Testis (tissue), 3 donors: Measurements from ENCODE around the gene TM9SF2. TPM values are rescaled to one million over a fixed set of nuclear protein-coding genes. Genes with fewer than 3 reads are reported as not detected.
A peak's percentile ranks its signal among the peaks of the same experiment; 100 is the strongest.

ENCODE experiments used
- DNase-seq: peaks from one replicate; pipeline ENCODE4 v3.0.0-alpha.2; 2019
- H3K27ac ChIP-seq, 2 donors: fragments of 200-600 bp; sonication (generic); one replicate each; pipeline ENCODE4 v1.5.1; 2019
- H3K27me3 ChIP-seq: fragments of 200-600 bp; sonication (generic); one replicate; pipeline ENCODE4 v1.5.1; 2019
- H3K36me3 ChIP-seq: fragments of 200-600 bp; sonication (generic); one replicate; pipeline ENCODE4 v1.5.1; 2017; ENCODE audit warnings: low read depth; ENCODE audit errors: missing control alignments
- H3K4me1 ChIP-seq: fragments of 200-600 bp; sonication (generic); one replicate; pipeline ENCODE4 v1.5.1; 2019
- H3K4me3 ChIP-seq, 2 donors: fragments of 200-600 bp; sonication (generic); one replicate each; pipeline ENCODE4 v1.5.1; 2017 to 2019
- H3K9me3 ChIP-seq: fragments of 200-600 bp; sonication (generic); one replicate; pipeline ENCODE4 v1.5.1; 2017
- CTCF ChIP-seq, 3 experiments: fragments of 450-650 bp in 2 of 3; fragments of 200-600 bp in 1 of 3; sonication (generic) in 1 of 3; IDR thresholded peaks; one replicate each; pipeline ENCODE4 v1.5.1; 2016 to 2019; ENCODE audit warnings: antibody characterized with exemption in 3 of 3, mild to moderate bottlenecking in 2 of 3, moderate library complexity in 1 of 3
- POLR2A ChIP-seq: fragments of 450-650 bp; IDR thresholded peaks from one replicate; pipeline ENCODE4 v1.6.1; 2017; ENCODE audit warnings: antibody characterized with exemption, mild to moderate bottlenecking, moderate library complexity
- WGBS, 2 donors: methylation state at CpG; one replicate each; pipeline ENCODE4 v1.1.5; 2018; 5-methylcytosine and 5-hydroxymethylcytosine counted together
- intact Hi-C: fragments of 100-400 bp; cut with DNase I; formaldehyde crosslinking; loops from one replicate; pipeline ENCODE4 v1.15.1; 2023; ENCODE audit warnings: low total_unique reads
- polyA plus RNA-seq: library from polyadenylated mRNA; stranded (reverse); fragments of 350-450 nt; fragmentation: Illumina TruSeq; extraction: RNeasy Lipid Tissue Mini Kit (QIAGEN cat#74804); gene quantifications from one replicate; pipeline ENCODE4 v1.2.3, GENCODE V29; 2014; ENCODE audit warnings: low read depth, low replicate concordance; ENCODE audit not compliant: insufficient read depth
- total RNA-seq, 2 donors: library from RNA; depleted of rRNA; stranded (reverse); fragments of >200 nt; gene quantifications; one replicate each; pipeline ENCODE4 v1.2.3, GENCODE V29; 2016

Gene TM9SF2
- total and polyA plus RNA-seq, 3 donors from 2014 or later = 106 to 136 (median 119) TPM

GRCh38 chr13:99498171-99499161, 2.8 kb upstream of the TM9SF2 start:
- peak overlapping the region; percentile 45 to 67 for H3K4me3 ChIP-seq
- peaks cover 32% of the 10 kb centered on the region for H3K4me1 ChIP-seq
- peak; percentile 98 for DNase-seq
- no peaks in the 10 kb centered on the region for H3K36me3 ChIP-seq
- no peak for TF ChIP-seq CTCF (IDR thresholded peaks at IDR 0.05)
- no peak for TF ChIP-seq POLR2A
- H3K9me3 ChIP-seq = no peaks in the 10 kb centered on the region
- peak overlapping the region; percentile 89 to 94 for H3K27ac ChIP-seq
- intact Hi-C loops = no loop called here
- 4 to 6% methylated on average over 22 to 50 of the region's 50 CpGs for WGBS, 2 donors
- H3K27me3 ChIP-seq = no peaks in the 10 kb centered on the region

GRCh38 chr13:99500839-99501183, 461 bp upstream of the TM9SF2 start:
- intact Hi-C loops = no loop called here
- Histone ChIP-seq H3K36me3 (no peaks in the 10 kb centered on the region), H3K9me3 (no peaks in the 10 kb centered on the region), H3K27ac (peak overlapping the region in 1 of 2 donors; percentile 76), H3K4me3 (peak overlapping the region; percentile 73 to 91), H3K27me3 (no peaks in the 10 kb centered on the region), H3K4me1 (peaks cover 32% of the 10 kb centered on the region)
- no peak for DNase-seq
- WGBS, 2 donors = 0 to 1% methylated on average over 9 of the region's 9 CpGs
- TF ChIP-seq POLR2A = no peak
- TF ChIP-seq CTCF (IDR thresholded peaks at IDR 0.05) = no peak

GRCh38 chr13:99501848-99502301, 603 bp downstream of the TM9SF2 start:
- peak overlapping the region; percentile 76 to 84 for H3K27ac ChIP-seq
- no peak for TF ChIP-seq POLR2A
- TF ChIP-seq CTCF (IDR thresholded peaks at IDR 0.05) = no peak
- no peaks in the 10 kb centered on the region for H3K27me3 ChIP-seq
- no peaks in the 10 kb centered on the region for H3K9me3 ChIP-seq
- peak; percentile 56 for DNase-seq
- H3K4me3 ChIP-seq = peak overlapping the region; percentile 73 to 91
- H3K4me1 ChIP-seq = peaks cover 32% of the 10 kb centered on the region
- intact Hi-C loops = no loop called here
- H3K36me3 ChIP-seq = no peaks in the 10 kb centered on the region
- 0 to 1% methylated on average over 15 to 18 of the region's 18 CpGs for WGBS, 2 donors

GRCh38 chr13:99505814-99506269, 4.6 kb downstream of the TM9SF2 start:
- peaks cover 14% of the 10 kb centered on the region for H3K4me1 ChIP-seq
- H3K4me3 ChIP-seq = no peak overlapping the region
- H3K36me3 ChIP-seq = no peaks in the 10 kb centered on the region
- TF ChIP-seq POLR2A (no peak), CTCF (IDR thresholded peaks at IDR 0.05) (peak in 1 of 3 experiments; percentile 62)
- no peaks in the 10 kb centered on the region for H3K27me3 ChIP-seq
- no peak for DNase-seq
- H3K9me3 ChIP-seq = no peaks in the 10 kb centered on the region
- intact Hi-C loops = no loop called here
- 53 to 56% methylated on average over 2 of the region's 2 CpGs for WGBS, 2 donors
- no peak overlapping the region for H3K27ac ChIP-seq
